Neuronal stem cell (in vitro differentiated cells): Measurements from ENCODE around the gene TVP23B.
A peak's percentile ranks its signal among the peaks of the same experiment; 100 is the strongest.
"Not testable (repeated sequence)": the region's sequence is repeated elsewhere in the genome, so short reads cannot be mapped to it uniquely, and the experiment has no call there.

ENCODE experiments used
- DNase-seq: peaks from one replicate; pipeline ENCODE4 v3.0.0-alpha.2; 2013; ENCODE audit warnings: low spot score
- H2AFZ ChIP-seq: one replicate; pipeline ENCODE4 v1.6.1; 2013; ENCODE audit warnings: mild to moderate bottlenecking, low read length, inconsistent platforms
- H2AK5ac ChIP-seq: 2 replicates; pipeline ENCODE4 v1.6.1; 2013; ENCODE audit warnings: low read depth, mild to moderate bottlenecking, inconsistent platforms, low read length, moderate library complexity, mixed read lengths
- H2BK120ac ChIP-seq: 2 replicates; pipeline ENCODE4 v1.6.1; 2013; ENCODE audit warnings: low read depth, mild to moderate bottlenecking, inconsistent platforms, low read length, moderate library complexity, mixed read lengths
- H2BK12ac ChIP-seq: one replicate; pipeline ENCODE4 v1.6.1; 2013; ENCODE audit warnings: low read length, inconsistent platforms
- H2BK15ac ChIP-seq: 2 replicates; pipeline ENCODE4 v1.6.1; 2013; ENCODE audit warnings: mild to moderate bottlenecking, low read length, inconsistent platforms, mixed read lengths
- H2BK5ac ChIP-seq: one replicate; pipeline ENCODE4 v1.6.1; 2013; ENCODE audit warnings: inconsistent platforms, mild to moderate bottlenecking, low read length, moderate library complexity
- H3K14ac ChIP-seq: one replicate; pipeline ENCODE4 v1.6.1; 2013; ENCODE audit warnings: low read length, inconsistent platforms
- H3K18ac ChIP-seq: 2 replicates; pipeline ENCODE4 v1.6.1; 2013; ENCODE audit warnings: low read length, inconsistent platforms
- H3K23ac ChIP-seq: 2 replicates; pipeline ENCODE4 v1.6.1; 2013; ENCODE audit warnings: low read depth, mild to moderate bottlenecking, mixed read lengths, low read length, inconsistent platforms; ENCODE audit not compliant: poor library complexity
- H3K27ac ChIP-seq: replicated peaks from 3 replicates; pipeline ENCODE4 v1.5.1; 2013; ENCODE audit warnings: low read length, inconsistent platforms
- H3K27me3 ChIP-seq, 3 experiments: 2 replicates each; pipeline ENCODE4 v1.6.1; 2013; ENCODE audit warnings: low read length in 3 of 3, mild to moderate bottlenecking in 2 of 3, inconsistent platforms in 1 of 3, low read depth in 1 of 3, mixed read lengths in 1 of 3, moderate library complexity in 1 of 3; ENCODE audit not compliant: control insufficient read depth in 3 of 3, insufficient read depth in 3 of 3
- H3K36me3 ChIP-seq, 2 donors: replicated peaks in 1 of 2; 2 replicates each; pipeline ENCODE4 v1.6.1; 2013; ENCODE audit warnings: low read length in 2 of 2; ENCODE audit not compliant: control insufficient read depth in 2 of 2, insufficient read depth in 2 of 2
- H3K4ac ChIP-seq: 2 replicates; pipeline ENCODE4 v1.6.1; 2013; ENCODE audit warnings: inconsistent platforms, mild to moderate bottlenecking, low read length, moderate library complexity
- H3K4me1 ChIP-seq, 2 donors: 1 replicate in 1 of 2; 2 replicates in 1 of 2; pipeline ENCODE4 v1.6.1; 2013; ENCODE audit warnings: low read length in 2 of 2, low read depth in 1 of 2; ENCODE audit not compliant: control insufficient read depth in 2 of 2, insufficient read depth in 1 of 2
- H3K4me2 ChIP-seq: one replicate; pipeline ENCODE4 v1.6.1; 2013; ENCODE audit warnings: mild to moderate bottlenecking, low read length, inconsistent platforms; ENCODE audit not compliant: insufficient read depth, poor library complexity, severe bottlenecking
- H3K4me3 ChIP-seq, 2 donors: 2 replicates each; pipeline ENCODE4 v1.5.1; 2013; ENCODE audit warnings: low read length in 2 of 2, mild to moderate bottlenecking in 2 of 2, inconsistent platforms in 1 of 2, moderate library complexity in 1 of 2
- H3K79me1 ChIP-seq: one replicate; pipeline ENCODE4 v1.6.1; 2013; ENCODE audit warnings: low read depth, mild to moderate bottlenecking, inconsistent platforms, low read length, moderate library complexity
- H3K9ac ChIP-seq: one replicate; pipeline ENCODE4 v1.6.1; 2013; ENCODE audit warnings: mild to moderate bottlenecking, low read depth, low read length, inconsistent platforms; ENCODE audit not compliant: poor library complexity
- H3K9me3 ChIP-seq, 2 donors: replicated peaks in 1 of 2; 2 replicates each; pipeline versions ENCODE3 to v1.6.1; 2013; ENCODE audit warnings: low read length in 2 of 2, mild to moderate bottlenecking in 2 of 2, inconsistent platforms in 1 of 2, low read depth in 1 of 2, mixed read lengths in 1 of 2, moderate library complexity in 1 of 2; ENCODE audit not compliant: control insufficient read depth in 2 of 2, insufficient read depth in 1 of 2
- H4K8ac ChIP-seq: one replicate; pipeline ENCODE4 v1.6.1; 2013; ENCODE audit warnings: low read depth, mild to moderate bottlenecking, inconsistent platforms, low read length, moderate library complexity
- H4K91ac ChIP-seq: one replicate; pipeline ENCODE4 v1.6.1; 2013; ENCODE audit warnings: low read length, low read depth, mild to moderate bottlenecking, inconsistent platforms; ENCODE audit not compliant: poor library complexity
- WGBS, 2 donors: extraction: QIAGEN DNeasy Blood & Tissue Kit; methylation state at CpG; one replicate each; pipeline ENCODE4 v1.1.7; 2013; ENCODE audit warnings: missing lambda C conversion rate in 2 of 2, mixed read lengths in 1 of 2; ENCODE audit not compliant: insufficient read length in 2 of 2, insufficient replicate concordance in 1 of 2; ENCODE audit errors: extremely low coverage in 2 of 2; 5-methylcytosine and 5-hydroxymethylcytosine counted together

The TVP23B gene

DNA sequence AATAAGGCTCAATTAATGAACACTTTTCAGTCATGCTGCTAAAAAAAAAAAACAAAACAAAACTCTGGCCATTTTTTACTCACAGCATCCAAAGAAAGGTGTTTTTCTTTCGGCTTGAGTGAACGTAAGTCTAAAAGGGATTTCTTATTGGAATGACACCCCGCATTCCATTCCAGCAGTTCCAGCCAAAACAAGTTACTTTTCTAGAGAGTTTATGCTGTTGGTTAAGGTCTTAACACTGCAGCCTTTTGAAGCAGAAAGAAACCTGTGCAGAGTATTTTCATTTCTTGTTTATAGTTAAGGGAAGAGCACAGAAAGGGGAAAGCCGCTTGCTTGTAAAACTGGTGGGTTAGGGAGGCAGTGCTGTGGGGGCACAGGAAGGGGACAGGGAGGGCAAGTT lies 9.9 kb upstream of the TVP23B start:
- not testable (repeated sequence) for H4K8ac ChIP-seq, H2BK5ac ChIP-seq, H3K9ac ChIP-seq, H2AK5ac ChIP-seq, H3K27me3 ChIP-seq, H3K18ac ChIP-seq, H3K4me3 ChIP-seq, H3K4me2 ChIP-seq, H3K4ac ChIP-seq, H3K27ac ChIP-seq, H3K14ac ChIP-seq, H2BK12ac ChIP-seq, H3K36me3 ChIP-seq, DNase-seq, H4K91ac ChIP-seq, H3K4me1 ChIP-seq, H3K9me3 ChIP-seq, H3K23ac ChIP-seq, H3K79me1 ChIP-seq, H2BK120ac ChIP-seq, H2BK15ac ChIP-seq
- peak overlapping the region; percentile 45 for H2AFZ ChIP-seq
- WGBS, 2 donors = no CpG with 5 or more reads among the region's 4 CpGs

- H4K8ac ChIP-seq = no peak overlapping the region
- no peak overlapping the region for H2BK120ac ChIP-seq
- no peaks in the 10 kb centered on the region for H3K79me1 ChIP-seq
- H2BK5ac ChIP-seq = no peak overlapping the region
- H3K27ac ChIP-seq = no peak overlapping the region
- no peak overlapping the region for H2BK12ac ChIP-seq
- H3K23ac ChIP-seq = no peak overlapping the region
- H3K18ac ChIP-seq = no peak overlapping the region
- no peak overlapping the region for H2BK15ac ChIP-seq
- H3K27me3 ChIP-seq = no peaks in the 10 kb centered on the region
- no peaks in the 10 kb centered on the region for H3K36me3 ChIP-seq
- no peak overlapping the region for H3K14ac ChIP-seq
- no peak for DNase-seq
- no peak overlapping the region for H2AFZ ChIP-seq
- H3K4me3 ChIP-seq = no peak overlapping the region
- no peak overlapping the region for H3K4ac ChIP-seq
- no peak overlapping the region for H4K91ac ChIP-seq
- no peak overlapping the region for H2AK5ac ChIP-seq
- no peak overlapping the region for H3K4me2 ChIP-seq
- H3K9me3 ChIP-seq = no peaks in the 10 kb centered on the region
- WGBS, 2 donors = no CpG with 5 or more reads among the region's 7 CpGs
- H3K9ac ChIP-seq = no peak overlapping the region
- H3K4me1 ChIP-seq = peaks cover 0 to 2% of the 10 kb centered on the region in 2 donors
Measured at GRCh38 chr17:18772471-18772870, 8.5 kb upstream of the TVP23B start.

GRCh38 chr17:18781805-18782204 lies 822 bp downstream of the TVP23B start:
- not testable (repeated sequence) for H2BK12ac ChIP-seq, H2BK15ac ChIP-seq, H3K27ac ChIP-seq, H3K9ac ChIP-seq, DNase-seq, H4K91ac ChIP-seq, H3K23ac ChIP-seq, H3K14ac ChIP-seq, H2BK5ac ChIP-seq, H3K36me3 ChIP-seq, H2AK5ac ChIP-seq, H3K27me3 ChIP-seq, H3K18ac ChIP-seq, H3K4ac ChIP-seq, H3K79me1 ChIP-seq, H3K4me1 ChIP-seq, H4K8ac ChIP-seq, H2BK120ac ChIP-seq, H3K9me3 ChIP-seq, H2AFZ ChIP-seq
- Histone ChIP-seq H3K4me2 (peak overlapping the region; percentile 25), H3K4me3 (peak overlapping the region in 1 of 2 donors; percentile 48)
- no CpG with 5 or more reads among the region's 5 CpGs for WGBS, 2 donors

DNA sequence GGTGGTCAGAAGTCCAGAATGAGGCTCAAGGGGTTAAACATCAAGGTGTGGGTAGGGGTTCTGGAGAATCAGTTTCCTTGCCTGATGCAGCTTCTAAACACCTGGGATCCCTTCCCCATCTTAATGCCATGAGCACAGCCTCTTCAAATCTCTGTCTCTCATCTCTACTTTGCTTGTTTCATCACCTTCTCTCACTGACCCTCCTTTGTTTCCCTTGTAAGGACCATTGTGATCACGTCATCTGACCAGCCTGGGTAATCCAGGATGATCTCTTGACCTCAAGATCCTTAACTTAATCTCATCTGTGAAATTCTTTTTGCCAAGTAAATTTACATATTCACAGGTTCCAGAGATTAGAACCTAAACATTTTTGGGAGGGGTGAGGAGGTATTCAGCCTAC lies 5.0 kb downstream of the TVP23B start:
- not testable (repeated sequence) for H2BK15ac ChIP-seq, H2AFZ ChIP-seq, H2AK5ac ChIP-seq, H4K8ac ChIP-seq, H3K4me1 ChIP-seq, H2BK12ac ChIP-seq, H3K9me3 ChIP-seq, DNase-seq, H3K14ac ChIP-seq, H3K18ac ChIP-seq, H4K91ac ChIP-seq, H2BK5ac ChIP-seq, H3K4me3 ChIP-seq, H2BK120ac ChIP-seq, H3K79me1 ChIP-seq, H3K27me3 ChIP-seq, H3K4me2 ChIP-seq, H3K27ac ChIP-seq, H3K9ac ChIP-seq, H3K4ac ChIP-seq, H3K23ac ChIP-seq
- WGBS, 2 donors = no CpG with 5 or more reads among the region's 1 CpG
- peaks cover 0 to 13% of the 10 kb centered on the region in 2 donors for H3K36me3 ChIP-seq
